Measurements from ENCODE around the gene ANKRA2.

ANKRA2 gene

DNA sequence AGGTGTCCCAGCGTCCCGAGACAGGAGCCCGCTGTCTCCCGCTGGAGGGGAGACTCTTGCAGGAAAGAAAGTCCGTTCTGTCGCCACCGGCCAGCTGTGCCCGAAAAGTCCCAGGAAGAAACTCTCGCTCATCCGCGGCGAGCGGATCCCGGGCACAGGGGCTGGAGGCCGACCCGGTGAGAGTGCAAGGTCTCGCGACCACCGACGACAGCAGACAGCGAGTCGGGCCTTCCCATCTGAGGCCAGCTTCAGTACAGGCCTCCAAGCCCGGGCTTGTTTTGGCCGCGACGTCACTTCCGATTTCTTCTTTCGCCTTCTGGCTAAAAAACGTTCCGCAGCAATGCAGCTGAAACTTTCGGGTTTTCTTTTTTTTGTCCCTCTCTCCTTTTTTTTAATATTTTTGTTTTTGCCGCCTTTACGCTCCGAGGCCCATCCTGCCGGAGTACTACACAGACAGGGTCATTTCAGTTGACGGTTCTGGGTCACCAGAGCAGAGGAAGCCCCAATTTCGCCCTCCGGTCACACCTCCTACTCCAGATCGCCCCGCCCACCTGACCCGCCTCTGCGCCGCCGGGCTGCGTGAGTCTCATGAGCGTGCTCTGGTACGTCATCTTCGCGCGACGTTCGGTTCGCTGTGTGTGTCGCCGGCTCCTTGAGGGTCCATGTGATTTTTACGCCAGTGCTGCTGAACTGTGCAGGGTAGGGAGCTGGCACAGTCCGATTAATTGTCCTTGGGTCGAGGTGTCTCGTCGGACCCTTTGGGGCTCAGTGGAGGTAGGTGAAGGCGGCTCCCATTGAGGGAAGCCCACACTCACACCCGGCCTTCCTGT lies at the start of gene ANKRA2, which contains the start of gene UTP15:
Gene ANKRA2, minus strand, starts transcription at position 501 of the 830 bp plus-strand sequence. CDS start 2,758 bp downstream, outside the sequence.
Gene UTP15, plus strand, starts transcription at position 605 of the 830 bp plus-strand sequence. CDS start 1,602 bp downstream, outside the sequence.
- peak; percentile 88 for DNase-seq (ENCODE audit: low read depth, low spot score)

DNA sequence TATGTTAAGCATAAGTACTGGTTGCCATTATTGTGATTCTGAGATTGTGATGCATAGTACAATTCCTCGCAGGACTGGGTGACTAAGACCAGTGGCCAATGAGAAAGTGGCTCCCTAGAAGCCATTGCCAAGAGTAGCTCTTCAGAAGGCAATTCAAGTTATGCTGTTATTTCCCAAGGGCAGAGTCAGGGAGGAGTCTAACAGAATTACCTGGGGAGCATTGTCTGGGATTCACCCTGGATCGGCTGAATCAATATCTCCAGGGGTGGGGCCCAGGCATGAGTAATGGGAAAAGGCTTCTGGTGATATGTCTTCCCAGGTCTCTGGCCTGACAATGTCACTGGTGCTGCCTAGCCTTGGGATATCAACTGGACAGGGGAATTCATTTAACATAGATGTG lies 49.6 kb upstream of the ANKRA2 start:
- no peak for DNase-seq (ENCODE audit: low read depth, low spot score)

GRCh38 chr5:73612799-73613198 lies 47.4 kb upstream of the ANKRA2 start:
- DNase-seq (ENCODE audit: low read depth, low spot score) = no peak

- no peak for DNase-seq (ENCODE audit: low read depth, low spot score)
These were observed 41.8 kb upstream of the ANKRA2 start for GRCh38 chr5:73607228-73607627.

- DNase-seq (ENCODE audit: low read depth, low spot score) = no peak
These were observed 40.8 kb upstream of the ANKRA2 start for GRCh38 chr5:73606206-73606753.

DNA sequence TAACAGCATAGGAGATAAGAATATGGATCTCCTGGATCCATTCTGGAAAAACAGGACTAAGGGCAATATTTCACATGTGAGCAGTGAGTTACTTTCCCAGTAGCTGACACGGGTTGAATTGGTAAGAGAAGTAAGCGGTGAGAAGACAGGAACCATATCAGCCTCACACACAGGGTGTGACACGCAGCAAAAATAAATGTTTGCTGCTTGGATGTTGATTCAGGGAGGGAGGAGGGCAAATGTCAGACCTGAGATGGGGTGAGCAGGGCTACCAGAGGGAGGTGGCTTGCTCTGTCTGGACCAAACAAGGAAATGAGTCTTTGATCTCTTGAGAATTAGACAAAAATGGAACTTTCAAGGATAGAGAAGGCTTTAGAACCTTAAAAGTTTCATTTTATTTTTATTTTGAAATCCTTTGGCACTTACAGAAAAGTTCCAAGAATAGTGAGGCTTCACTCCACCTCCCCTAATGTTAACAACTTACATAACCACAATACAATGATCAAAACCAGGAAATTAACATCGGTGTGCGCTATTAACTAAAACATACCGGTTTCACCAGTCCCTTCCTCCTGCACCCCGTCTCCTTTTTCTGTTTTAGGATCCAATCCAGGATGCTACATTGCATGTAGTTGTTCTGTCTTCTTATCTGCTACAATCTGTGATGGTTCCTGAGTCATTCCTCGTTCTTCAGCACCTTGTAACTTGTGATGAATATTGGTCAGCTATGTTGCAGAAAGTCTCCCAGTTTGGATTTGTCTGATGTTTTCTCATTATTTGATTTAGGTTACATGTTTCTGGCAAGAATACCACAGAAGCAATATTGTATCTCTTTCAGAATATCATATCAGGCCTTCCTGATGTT lies 40.0 kb upstream of the ANKRA2 start:
- DNase-seq (ENCODE audit: low read depth, low spot score) = no peak

GRCh38 chr5:73603998-73604397 lies 38.6 kb upstream of the ANKRA2 start:
- no peak for DNase-seq (ENCODE audit: low read depth, low spot score)

- no peak for DNase-seq (ENCODE audit: low read depth, low spot score)
These were observed 33.9 kb upstream of the ANKRA2 start for GRCh38 chr5:73599380-73599779.

GRCh38 chr5:73596705-73597328 lies 31.4 kb upstream of the ANKRA2 start:
- no peak for DNase-seq (ENCODE audit: low read depth, low spot score)

DNA sequence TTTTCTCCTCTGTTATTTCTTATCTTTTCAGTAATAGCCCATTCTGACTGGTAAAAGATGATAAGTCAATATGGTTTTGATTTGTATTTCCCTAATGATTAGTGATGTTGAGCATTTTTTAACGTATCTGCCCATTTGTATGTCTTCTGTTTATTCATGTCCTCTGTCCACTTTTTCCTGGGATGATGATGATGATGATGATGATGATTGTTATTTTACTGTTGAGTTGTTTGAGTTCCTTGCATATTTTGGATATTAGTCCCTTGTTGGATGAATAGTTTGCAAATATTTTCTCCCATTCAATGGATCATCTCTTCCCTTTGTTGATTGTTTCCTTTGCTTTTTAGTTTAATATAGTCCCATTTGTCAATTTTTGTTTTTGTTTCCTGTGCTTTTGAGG lies 27.1 kb upstream of the ANKRA2 start:
- no peak for DNase-seq (ENCODE audit: low read depth, low spot score)

- no peak for DNase-seq (ENCODE audit: low read depth, low spot score)
These were observed 26.5 kb upstream of the ANKRA2 start for GRCh38 chr5:73591698-73592501.

GRCh38 chr5:73591102-73591695 lies 25.8 kb upstream of the ANKRA2 start:
- peak; percentile 63 for DNase-seq (ENCODE audit: low read depth, low spot score)

DNA sequence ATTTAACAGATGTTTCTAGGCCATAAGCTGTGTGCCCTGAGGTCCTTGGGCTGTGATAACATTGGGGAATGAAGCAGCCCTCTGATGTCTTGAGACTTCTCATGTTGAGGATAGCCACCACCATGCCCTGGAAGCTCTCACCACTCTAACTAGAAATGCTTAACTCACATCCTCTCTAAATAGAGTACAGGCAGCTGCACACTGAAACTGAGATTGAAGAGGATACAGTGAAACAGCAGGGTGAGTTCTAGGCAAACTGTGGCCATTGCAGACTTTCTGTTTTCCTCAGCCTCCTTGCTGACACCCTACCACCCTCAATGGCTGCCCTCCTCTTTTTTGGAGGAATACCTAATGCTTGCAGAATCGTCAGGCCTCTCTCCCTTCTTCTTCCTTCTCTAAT lies 22.5 kb upstream of the ANKRA2 start:
- no peak for DNase-seq (ENCODE audit: low read depth, low spot score)

DNA sequence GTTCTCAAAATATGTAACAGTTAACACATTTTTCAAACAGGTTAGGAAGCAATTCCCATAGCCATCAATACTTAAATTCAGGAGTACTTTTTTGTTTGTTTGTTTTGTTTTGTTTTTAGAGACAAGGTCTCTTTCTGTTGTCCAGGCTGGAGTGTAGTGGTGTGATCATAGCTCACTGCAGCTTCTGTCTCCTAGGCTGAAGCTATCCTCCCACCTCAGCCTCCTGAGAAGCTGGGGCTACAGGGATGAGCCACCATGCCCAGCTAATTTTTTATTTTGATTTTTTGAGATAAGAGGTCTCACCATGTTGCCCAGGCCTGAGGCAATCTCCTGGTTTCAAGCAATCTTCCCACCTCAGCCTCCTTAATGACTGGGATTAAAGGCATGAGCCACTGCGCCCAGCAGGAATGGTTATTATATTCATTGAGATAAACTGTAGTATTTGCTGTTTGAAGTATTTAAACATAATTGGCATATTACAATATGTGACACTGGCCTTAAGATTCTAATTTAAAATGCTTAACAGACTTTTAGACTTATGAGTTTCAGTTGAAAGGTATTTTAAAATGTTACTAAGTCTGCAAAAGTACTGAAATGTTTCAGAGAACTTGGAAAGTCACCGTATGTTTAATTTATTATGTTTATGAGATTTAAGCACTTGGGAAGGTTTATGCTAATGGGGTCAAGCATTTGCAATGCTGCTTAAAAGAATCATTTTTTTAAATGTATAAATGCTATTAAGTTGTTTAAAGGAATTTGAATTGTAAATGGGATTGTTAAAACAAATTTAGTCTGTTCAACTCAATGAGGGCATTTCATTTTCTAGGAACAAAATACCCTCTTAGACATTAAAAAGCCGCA lies 17.1 kb upstream of the ANKRA2 start:
- no peak for DNase-seq (ENCODE audit: low read depth, low spot score)

- no peak for DNase-seq (ENCODE audit: low read depth, low spot score)
These were observed 619 bp upstream of the ANKRA2 start for GRCh38 chr5:73565969-73566547.

- DNase-seq (ENCODE audit: low read depth, low spot score) = no peak
These were observed 764 bp downstream of the ANKRA2 start for GRCh38 chr5:73564675-73565074.

- no peak for DNase-seq (ENCODE audit: low read depth, low spot score)
These were observed 1.4 kb downstream of the ANKRA2 start for GRCh38 chr5:73564018-73564417.

- DNase-seq (ENCODE audit: low read depth, low spot score) = no peak
These were observed 6.5 kb downstream of the ANKRA2 start for GRCh38 chr5:73558950-73559349.

DNA sequence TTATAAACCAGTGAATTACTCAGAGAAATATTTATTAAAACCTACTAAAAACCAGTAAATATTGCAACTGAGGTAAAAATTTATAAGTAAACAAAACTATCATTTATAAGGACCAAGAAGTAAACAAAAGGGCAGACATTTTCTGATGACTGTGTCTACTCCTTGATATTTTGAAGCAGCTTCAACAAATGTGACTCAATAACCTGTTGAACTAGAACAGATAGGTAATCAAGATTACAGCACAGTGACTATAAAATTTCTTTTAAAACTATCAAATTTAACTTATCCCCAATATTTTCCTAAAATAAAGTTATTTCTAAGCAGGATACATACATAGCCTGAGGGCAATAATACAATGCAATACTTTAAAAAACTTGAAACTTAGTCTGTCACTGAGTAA lies 12.8 kb downstream of the ANKRA2 start:
- no peak for DNase-seq (ENCODE audit: low read depth, low spot score)
